HG02763 (cell line): ENCODE measurements around the gene STRN4.
"Not testable (repeated sequence)": the region's sequence is repeated elsewhere in the genome, so short reads cannot be mapped to it uniquely, and the experiment has no call there.

Experiments used
- ATAC-seq: cut with Tn5 transposase; IDR thresholded peaks from one replicate; pipeline ENCODE4 v1.9.1; 2021; ENCODE audit warnings: mild to moderate bottlenecking, moderate library complexity; ENCODE audit not compliant: unreplicated experiment

Gene STRN4

GRCh38 chr19:46773018-46773399, 26.8 kb upstream of the STRN4 start:
- ATAC-seq, result no peak

GRCh38 chr19:46772170-46773017, 26.1 kb upstream of the STRN4 start:
- no peak for ATAC-seq

GRCh38 chr19:46768746-46769145, 22.5 kb upstream of the STRN4 start:
- ATAC-seq, result not testable (repeated sequence)

GRCh38 chr19:46766569-46767317, 20.5 kb upstream of the STRN4 start:
- no peak for ATAC-seq

GRCh38 chr19:46764817-46765291, 18.6 kb upstream of the STRN4 start:
- ATAC-seq, result no peak

- no peak for ATAC-seq
These were observed 16.1 kb upstream of the STRN4 start for GRCh38 chr19:46762245-46762890.

GRCh38 chr19:46761418-46761831, 15.2 kb upstream of the STRN4 start:
- ATAC-seq, result no peak

- not testable (repeated sequence) for ATAC-seq
These were observed 14.6 kb upstream of the STRN4 start for GRCh38 chr19:46760897-46761296.

- ATAC-seq, result no peak
These were observed 14.1 kb upstream of the STRN4 start for GRCh38 chr19:46760363-46760762.

GRCh38 chr19:46759817-46760333, 13.6 kb upstream of the STRN4 start:
- no peak for ATAC-seq

- ATAC-seq, result no peak
These were observed 13.0 kb upstream of the STRN4 start for GRCh38 chr19:46759206-46759605.

- ATAC-seq, result no peak
These were observed 10.3 kb upstream of the STRN4 start for GRCh38 chr19:46756544-46756888.

GRCh38 chr19:46755853-46756543, 9.7 kb upstream of the STRN4 start:
- no peak for ATAC-seq

- ATAC-seq, result no peak
These were observed 9.0 kb upstream of the STRN4 start for GRCh38 chr19:46755077-46755852.

GRCh38 chr19:46753420-46754155, 7.3 kb upstream of the STRN4 start:
- no peak for ATAC-seq

- no peak for ATAC-seq
These were observed 2.3 kb upstream of the STRN4 start for GRCh38 chr19:46748325-46749109.

- peak; percentile 44 for ATAC-seq
These were observed 549 bp downstream of the STRN4 start, which contains the start of gene FKRP for GRCh38 chr19:46745521-46746280. TSS of gene FKRP (plus strand) at chr19:46746057. CDS start at chr19:46755451, 9,394 bp downstream.

- ATAC-seq, result no peak
These were observed 1.2 kb downstream of the STRN4 start for GRCh38 chr19:46745030-46745429.
